Nephron progenitor cell (in vitro differentiated cells): ENCODE measurements around the gene FBXL17.

Experiments used
- DNase-seq: peaks from one replicate; pipeline ENCODE4 v3.0.0; 2021
- H3K27ac Mint-ChIP-seq: 2 replicates; pipeline ENCODE4 v1.8.0; 2021; ENCODE audit warnings: mild to moderate bottlenecking, moderate library complexity, mixed read lengths
- H3K27me3 Mint-ChIP-seq: 2 replicates; pipeline ENCODE4 v1.8.0; 2021; ENCODE audit warnings: mild to moderate bottlenecking, low read depth, mixed read lengths; ENCODE audit not compliant: poor library complexity
- H3K36me3 Mint-ChIP-seq: 2 replicates; pipeline ENCODE4 v1.8.0; 2021; ENCODE audit warnings: low read depth, mixed read lengths
- H3K4me1 Mint-ChIP-seq: 2 replicates; pipeline ENCODE4 v1.8.0; 2021; ENCODE audit warnings: mixed read lengths
- H3K4me3 Mint-ChIP-seq: 2 replicates; pipeline ENCODE4 v1.8.0; 2021; ENCODE audit warnings: mild to moderate bottlenecking, moderate library complexity, mixed read lengths
- H3K9me3 Mint-ChIP-seq: 2 replicates; pipeline ENCODE4 v1.8.0; 2021; ENCODE audit warnings: mild to moderate bottlenecking, moderate library complexity, mixed read lengths
- CTCF ChIP-seq: fragments of 200-600 bp; sonication (generic); IDR thresholded peaks from 2 replicates; pipeline ENCODE4 v1.5.0; 2021; ENCODE audit warnings: antibody characterized with exemption

Gene FBXL17

GRCh38 chr5:108381954-108382783 is at the start of gene FBXL17:
Gene FBXL17 (minus strand): TSS chr5:108382098.
- DNase-seq = peak; percentile 89
- H3K4me1 Mint-ChIP-seq = peaks cover 39% of the 10 kb centered on the region
- peak within 1 kb of the TSS; percentile 96 for H3K27ac Mint-ChIP-seq
- no peak for TF ChIP-seq CTCF
- H3K9me3 Mint-ChIP-seq = peaks cover 10% of the 10 kb centered on the region
- no peaks in the 10 kb centered on the region for H3K27me3 Mint-ChIP-seq
- peaks cover 13% of the 10 kb centered on the region for H3K36me3 Mint-ChIP-seq
- H3K4me3 Mint-ChIP-seq = peak within 1 kb of the TSS; percentile 80

GRCh38 chr5:108430931-108431608 is 49.2 kb upstream of the FBXL17 start:
- no peak for DNase-seq
- H3K36me3 Mint-ChIP-seq = no peaks in the 10 kb centered on the region
- H3K9me3 Mint-ChIP-seq = peaks cover 12% of the 10 kb centered on the region
- peaks cover 6% of the 10 kb centered on the region for H3K27me3 Mint-ChIP-seq
- H3K4me3 Mint-ChIP-seq = no peak overlapping the region
- H3K27ac Mint-ChIP-seq = no peak overlapping the region
- H3K4me1 Mint-ChIP-seq = peaks cover 5% of the 10 kb centered on the region
- no peak for TF ChIP-seq CTCF

DNA sequence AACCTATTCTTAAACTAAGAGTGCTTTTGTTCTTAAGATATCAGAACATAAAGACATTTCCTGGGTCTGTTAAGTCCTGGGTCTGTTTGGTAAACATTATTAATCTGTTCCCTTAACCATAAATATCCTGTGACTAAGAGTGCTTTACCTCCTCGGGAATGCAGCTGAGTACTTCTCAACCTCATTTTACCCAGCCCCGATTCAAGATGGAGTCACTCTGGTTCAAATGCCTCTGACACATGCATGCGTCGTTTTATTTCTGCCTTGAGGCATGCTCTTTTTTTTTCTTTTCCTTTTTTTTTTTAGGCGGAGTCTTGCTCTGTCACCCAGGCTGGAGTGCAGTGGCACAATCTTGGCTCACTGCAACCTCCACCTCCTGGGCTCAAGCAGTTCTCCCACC is 39.8 kb upstream of the FBXL17 start:
- H3K36me3 Mint-ChIP-seq = no peaks in the 10 kb centered on the region
- H3K9me3 Mint-ChIP-seq = peaks cover 28% of the 10 kb centered on the region
- no peak for TF ChIP-seq CTCF
- peaks cover 10% of the 10 kb centered on the region for H3K4me1 Mint-ChIP-seq
- H3K27ac Mint-ChIP-seq = no peak overlapping the region
- DNase-seq = no peak
- no peaks in the 10 kb centered on the region for H3K27me3 Mint-ChIP-seq
- no peak overlapping the region for H3K4me3 Mint-ChIP-seq

DNA sequence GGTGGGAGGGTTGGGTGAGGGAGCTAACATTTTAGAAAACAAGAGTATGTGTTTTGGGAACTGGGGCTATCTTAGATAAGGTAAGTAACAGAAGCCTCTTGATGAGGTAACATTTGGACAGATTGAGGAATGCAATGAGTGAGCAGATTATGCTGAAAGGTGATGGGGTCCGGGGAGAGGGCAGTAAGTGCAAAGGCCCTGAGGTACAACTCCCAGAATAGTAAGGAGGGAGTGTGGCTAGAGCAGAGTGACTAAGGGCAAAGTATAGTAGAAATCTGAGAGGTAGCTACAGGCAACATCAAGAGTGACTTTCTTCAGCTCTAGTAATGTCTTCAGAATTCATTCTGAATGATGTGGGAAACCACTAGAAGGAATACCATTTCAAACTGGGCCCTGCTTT is 38.9 kb upstream of the FBXL17 start:
- Mint-ChIP-seq H3K4me3 (no peak overlapping the region), H3K9me3 (peaks cover 20% of the 10 kb centered on the region), H3K4me1 (peaks cover 10% of the 10 kb centered on the region), H3K36me3 (no peaks in the 10 kb centered on the region), H3K27me3 (no peaks in the 10 kb centered on the region), H3K27ac (no peak overlapping the region)
- TF ChIP-seq CTCF = no peak
- DNase-seq = no peak

- H3K27ac Mint-ChIP-seq = no peak overlapping the region
- H3K9me3 Mint-ChIP-seq = peaks cover 14% of the 10 kb centered on the region
- no peak overlapping the region for H3K4me3 Mint-ChIP-seq
- H3K36me3 Mint-ChIP-seq = no peaks in the 10 kb centered on the region
- no peak for DNase-seq
- peaks cover 10% of the 10 kb centered on the region for H3K4me1 Mint-ChIP-seq
- TF ChIP-seq CTCF = no peak
- no peaks in the 10 kb centered on the region for H3K27me3 Mint-ChIP-seq
Measured at GRCh38 chr5:108420158-108420557, 38.3 kb upstream of the FBXL17 start.
